Measurements from ENCODE around the gene ACOT2. TPM values are rescaled to one million over a fixed set of nuclear protein-coding genes. Genes with fewer than 3 reads are reported as not detected.
"Not testable (repeated sequence)": the region's sequence is repeated elsewhere in the genome, so short reads cannot be mapped to it uniquely, and the experiment has no call there.

ACOT2 gene
- total RNA-seq, 2 donors from 2014 or later = 28.0 to 81.7 TPM

- ATAC-seq = peak; percentile 61
- WGBS, 2 donors = 0 to 1% methylated on average over 1 to 46 of the region's 84 CpGs
Measured at GRCh38 chr14:73537244-73538045, 31.6 kb upstream of the ACOT2 start.

GRCh38 chr14:73539017-73539416 is 30.0 kb upstream of the ACOT2 start:
- H3K4me1 ChIP-seq; H3K27me3 ChIP-seq; H3K36me3 ChIP-seq (replicated peaks in 1 of 2; ENCODE audit: insufficient read depth in 1 of 2, low read depth in 2 of 2); H3K4me3 ChIP-seq; H3K27ac ChIP-seq; H3K9me3 ChIP-seq; intact Hi-C loops (cut with DNase I): not testable (repeated sequence)
- TF ChIP-seq, protein P1, sequence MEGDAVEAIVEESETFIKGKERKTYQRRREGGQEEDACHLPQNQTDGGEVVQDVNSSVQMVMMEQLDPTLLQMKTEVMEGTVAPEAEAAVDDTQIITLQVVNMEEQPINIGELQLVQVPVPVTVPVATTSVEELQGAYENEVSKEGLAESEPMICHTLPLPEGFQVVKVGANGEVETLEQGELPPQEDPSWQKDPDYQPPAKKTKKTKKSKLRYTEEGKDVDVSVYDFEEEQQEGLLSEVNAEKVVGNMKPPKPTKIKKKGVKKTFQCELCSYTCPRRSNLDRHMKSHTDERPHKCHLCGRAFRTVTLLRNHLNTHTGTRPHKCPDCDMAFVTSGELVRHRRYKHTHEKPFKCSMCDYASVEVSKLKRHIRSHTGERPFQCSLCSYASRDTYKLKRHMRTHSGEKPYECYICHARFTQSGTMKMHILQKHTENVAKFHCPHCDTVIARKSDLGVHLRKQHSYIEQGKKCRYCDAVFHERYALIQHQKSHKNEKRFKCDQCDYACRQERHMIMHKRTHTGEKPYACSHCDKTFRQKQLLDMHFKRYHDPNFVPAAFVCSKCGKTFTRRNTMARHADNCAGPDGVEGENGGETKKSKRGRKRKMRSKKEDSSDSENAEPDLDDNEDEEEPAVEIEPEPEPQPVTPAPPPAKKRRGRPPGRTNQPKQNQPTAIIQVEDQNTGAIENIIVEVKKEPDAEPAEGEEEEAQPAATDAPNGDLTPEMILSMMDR (IDR thresholded peaks at IDR 0.05) = peak in 5 of 7 experiments; percentile 24 to 51 (median 30)
- DNase-seq = peak; percentile 39 to 69 (median 54)
- ATAC-seq = peak; percentile 88
- WGBS, 2 donors = 0 to 26% methylated on average over 1 to 5 of the region's 5 CpGs

More at GRCh38 chr14:73537244-73538045, 31.6 kb upstream of the ACOT2 start:
- intact Hi-C loops (cut with DNase I); H3K4me1 ChIP-seq; H3K36me3 ChIP-seq (replicated peaks in 1 of 2; ENCODE audit: insufficient read depth in 1 of 2, low read depth in 2 of 2); H3K9me3 ChIP-seq; H3K27me3 ChIP-seq; H3K4me3 ChIP-seq: not testable (repeated sequence)
- peak in 1 of 3 donors; percentile 7 for TF ChIP-seq POLR2A (IDR thresholded peaks at IDR 0.05)
- DNase-seq = peak in 3 of 4 donors; percentile 29 to 61 (median 35)
- H3K27ac ChIP-seq = peak overlapping the region in 3 of 4 donors; percentile 69 to 83 (median 83)

DNA sequence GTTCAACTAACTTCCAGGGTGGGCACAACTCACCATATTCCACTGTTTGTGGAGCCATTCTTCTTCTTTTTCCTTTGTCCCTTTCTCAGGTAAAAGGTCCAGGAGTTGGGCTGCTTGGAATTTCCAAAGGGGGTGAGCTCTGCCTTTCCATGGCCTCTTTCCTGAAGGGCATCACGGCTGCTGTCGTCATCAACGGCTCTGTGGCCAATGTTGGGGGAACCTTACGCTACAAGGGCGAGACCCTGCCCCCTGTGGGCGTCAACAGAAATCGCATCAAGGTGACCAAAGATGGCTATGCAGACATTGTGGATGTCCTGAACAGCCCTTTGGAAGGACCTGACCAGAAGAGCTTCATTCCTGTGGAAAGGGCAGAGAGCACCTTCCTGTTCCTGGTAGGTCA is 26.1 kb upstream of the ACOT2 start:
- 75% methylated on average over 4 of the region's 7 CpGs; no CpG with 5 or more reads in 1 of the 2 donors for WGBS, 2 donors
- H3K4me1 ChIP-seq; H3K27me3 ChIP-seq; H3K36me3 ChIP-seq (replicated peaks in 1 of 2; ENCODE audit: insufficient read depth in 1 of 2, low read depth in 2 of 2); intact Hi-C loops (cut with DNase I); H3K27ac ChIP-seq; DNase-seq; H3K4me3 ChIP-seq; ATAC-seq; H3K9me3 ChIP-seq: not testable (repeated sequence)

GRCh38 chr14:73545353-73545752 is 23.7 kb upstream of the ACOT2 start:
- H3K27ac ChIP-seq; ATAC-seq; H3K27me3 ChIP-seq; H3K9me3 ChIP-seq; H3K36me3 ChIP-seq (replicated peaks in 1 of 2; ENCODE audit: insufficient read depth in 1 of 2, low read depth in 2 of 2); H3K4me1 ChIP-seq; DNase-seq; intact Hi-C loops (cut with DNase I); H3K4me3 ChIP-seq: not testable (repeated sequence)
- no CpG with 5 or more reads among the region's 1 CpG for WGBS, 2 donors

GRCh38 chr14:73549097-73549496 is 19.9 kb upstream of the ACOT2 start:
- H3K27ac ChIP-seq; DNase-seq; intact Hi-C loops (cut with DNase I); ATAC-seq; H3K4me3 ChIP-seq; H3K36me3 ChIP-seq (replicated peaks in 1 of 2; ENCODE audit: insufficient read depth in 1 of 2, low read depth in 2 of 2); H3K4me1 ChIP-seq; H3K27me3 ChIP-seq; H3K9me3 ChIP-seq: not testable (repeated sequence)
- WGBS, 2 donors = 89 to 100% methylated on average over 2 to 3 of the region's 3 CpGs

- ATAC-seq; H3K36me3 ChIP-seq (replicated peaks in 1 of 2; ENCODE audit: insufficient read depth in 1 of 2, low read depth in 2 of 2); intact Hi-C loops (cut with DNase I); DNase-seq; H3K4me1 ChIP-seq; H3K4me3 ChIP-seq; H3K9me3 ChIP-seq; H3K27ac ChIP-seq; H3K27me3 ChIP-seq: not testable (repeated sequence)
- WGBS, 2 donors = 80 to 95% methylated on average over 1 to 4 of the region's 6 CpGs
Measured at GRCh38 chr14:73549889-73550524, 19.0 kb upstream of the ACOT2 start.

DNA sequence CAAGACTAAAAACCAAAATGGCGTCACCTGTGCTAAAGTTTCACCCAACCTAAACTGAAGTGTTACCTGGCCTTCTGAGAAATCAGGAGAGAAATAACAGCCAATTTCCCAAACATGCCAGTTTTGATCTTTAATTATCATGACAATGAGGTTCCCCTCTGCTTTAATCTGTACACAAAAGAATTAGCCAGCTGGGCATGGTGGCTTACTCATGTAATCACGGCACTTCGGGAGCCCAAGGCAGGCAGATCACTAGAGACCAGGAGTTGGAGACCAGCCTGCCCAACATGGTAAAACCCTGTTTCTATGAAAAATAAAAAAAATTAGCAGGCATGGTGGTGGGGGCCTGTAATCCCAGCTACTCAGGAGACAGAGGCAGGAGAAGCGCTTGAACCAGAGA is 15.2 kb upstream of the ACOT2 start:
- Histone ChIP-seq H3K4me1 (no peaks in the 10 kb centered on the region), H3K4me3 (no peak overlapping the region), H3K27me3 (no peaks in the 10 kb centered on the region), H3K9me3 (no peaks in the 10 kb centered on the region), H3K36me3 (replicated peaks in 1 of 2; ENCODE audit: insufficient read depth in 1 of 2, low read depth in 2 of 2) (no peaks in the 10 kb centered on the region), H3K27ac (no peak overlapping the region)
- intact Hi-C loops (cut with DNase I) = no loop called here
- no peak for TF ChIP-seq POLR2A (IDR thresholded peaks at IDR 0.05)
- TF ChIP-seq, protein P1 (IDR thresholded peaks at IDR 0.05) = no peak
- 100% methylated on average over 4 of the region's 4 CpGs; no CpG with 5 or more reads in 1 of the 2 donors for WGBS, 2 donors
- DNase-seq (no peak), ATAC-seq (no peak)

GRCh38 chr14:73557201-73557600 is 11.8 kb upstream of the ACOT2 start:
- DNase-seq; H3K9me3 ChIP-seq; ATAC-seq; H3K27ac ChIP-seq; H3K27me3 ChIP-seq; H3K36me3 ChIP-seq (replicated peaks in 1 of 2; ENCODE audit: insufficient read depth in 1 of 2, low read depth in 2 of 2); H3K4me3 ChIP-seq; H3K4me1 ChIP-seq; intact Hi-C loops (cut with DNase I): not testable (repeated sequence)
- 44% methylated on average over 2 of the region's 2 CpGs; no CpG with 5 or more reads in 1 of the 2 donors for WGBS, 2 donors

DNA sequence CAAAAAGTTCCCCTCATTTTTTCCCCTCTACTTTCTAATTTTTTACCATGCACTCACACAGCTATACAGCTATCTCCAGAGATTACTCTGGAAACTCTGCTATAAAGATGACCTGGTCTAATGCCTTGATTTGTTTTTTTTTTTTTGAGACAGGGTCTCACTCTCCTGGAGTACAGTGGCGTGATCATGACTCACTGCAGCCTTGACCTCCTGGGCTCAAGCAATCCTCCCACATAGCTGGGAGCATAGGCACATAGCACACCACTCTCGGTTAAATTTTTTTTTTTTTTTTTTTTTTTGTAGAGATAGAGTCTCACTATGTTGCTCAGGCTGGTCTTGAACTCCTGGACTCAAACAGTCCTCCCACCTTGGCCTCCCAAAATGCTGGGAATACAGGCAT is 10.8 kb upstream of the ACOT2 start:
- WGBS, 2 donors = 80% methylated on average over 1 of the region's 2 CpGs; no CpG with 5 or more reads in 1 of the 2 donors
- H3K36me3 ChIP-seq (replicated peaks in 1 of 2; ENCODE audit: insufficient read depth in 1 of 2, low read depth in 2 of 2); intact Hi-C loops (cut with DNase I); DNase-seq; H3K27ac ChIP-seq; H3K9me3 ChIP-seq; H3K4me1 ChIP-seq; H3K27me3 ChIP-seq; H3K4me3 ChIP-seq; ATAC-seq: not testable (repeated sequence)

Data from body of pancreas (tissue), 4 donors.